ENCODE results near the gene TBC1D16. TPM values are rescaled to one million over a fixed set of nuclear protein-coding genes. Genes with fewer than 3 reads are reported as not detected.

TBC1D16 gene
- total RNA-seq, 1 experiment from 2014 or later, result 55.4 TPM

DNA sequence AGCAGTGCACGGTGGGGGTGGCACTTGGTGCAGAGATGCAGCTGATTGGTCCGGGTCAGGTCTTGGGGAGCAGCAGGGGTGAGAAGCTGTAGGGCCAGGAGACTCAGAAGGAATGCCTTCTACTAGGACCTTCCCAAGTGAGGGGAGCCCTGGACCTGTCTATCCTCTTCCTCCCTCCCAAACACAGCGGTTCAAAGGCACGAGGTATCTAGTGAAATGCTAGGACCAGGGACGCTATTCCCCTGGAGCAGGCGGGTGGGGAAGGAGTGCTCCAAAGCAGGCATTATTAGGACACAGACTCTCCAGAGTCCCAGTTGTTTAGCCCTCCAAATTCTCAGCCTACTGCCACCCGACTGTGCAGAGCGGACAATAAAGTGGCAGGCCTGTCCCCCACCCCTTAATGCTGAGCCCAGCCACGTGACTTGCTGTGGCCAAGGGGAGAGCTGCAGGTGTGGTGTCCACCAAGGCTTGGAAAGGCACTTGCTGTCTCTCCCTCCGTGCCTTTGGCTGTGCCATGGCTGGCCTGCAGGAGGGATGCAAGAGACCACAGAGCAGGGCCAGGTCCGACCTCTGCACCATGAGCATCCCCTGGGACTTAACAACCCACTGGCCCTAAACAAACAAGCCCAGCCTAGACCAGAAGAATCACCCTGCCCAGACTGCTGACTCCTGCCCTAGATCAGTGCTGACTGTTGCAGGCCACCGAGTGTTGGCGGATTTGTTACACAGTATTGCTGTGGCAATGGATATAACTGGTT lies 97.2 kb downstream of the TBC1D16 start:
- Histone ChIP-seq H3K4me1 (0 out of 2 replicates have a peak, but pooled peaks cover 4% of the 10 kb centered on the region), H3K4me3 (ENCODE audit: low read depth, low read length) (no peak overlapping the region), H3K27me3 (replicated peaks; ENCODE audit: control insufficient read depth, insufficient read depth, low read length) (no peaks in the 10 kb centered on the region), H3K36me3 (ENCODE audit: control insufficient read depth, insufficient read depth, low read length) (no peaks in the 10 kb centered on the region), H3K9me3 (no peaks in the 10 kb centered on the region)
- Mint-ChIP-seq H3K36me3 (ENCODE audit: insufficient read depth, unreplicated experiment) (peaks cover 12% of the 10 kb centered on the region), H3K27ac (ENCODE audit: unreplicated experiment) (no peak overlapping the region), H3K4me3 (ENCODE audit: unreplicated experiment) (no peak overlapping the region), H3K27me3 (ENCODE audit: insufficient read depth, unreplicated experiment) (no peaks in the 10 kb centered on the region), H3K9me3 (ENCODE audit: unreplicated experiment) (no peaks in the 10 kb centered on the region), H3K4me1 (ENCODE audit: low read depth, unreplicated experiment) (peaks cover 10% of the 10 kb centered on the region)
- ChIA-PET POLR2A (no interaction called here), CTCF (interaction anchor here (0.5 kb wide), 1 partner anchor 99 kb away, joined by 3 read pairs; the partner anchor contains the start of gene CBX4)
- DNase-seq, result no peak
- BruUV-seq (replicated peaks), result no TSS peak
- no peak for TF ChIP-seq CTCF (IDR thresholded peaks at IDR 0.05; ENCODE audit: insufficient read depth in 1 of 2, low read depth in 1 of 2, low read length in 1 of 2, severe bottlenecking in 1 of 2, unreplicated experiment in 1 of 2)
- intact Hi-C loops (cut with micrococcal nuclease; ENCODE audit: unreplicated experiment), result no loop called here

GRCh38 chr17:79937391-79938335 lies 98.0 kb downstream of the TBC1D16 start:
- no peaks in the 10 kb centered on the region for H3K27me3 ChIP-seq (replicated peaks; ENCODE audit: control insufficient read depth, insufficient read depth, low read length)
- no peak for TF ChIP-seq CTCF (IDR thresholded peaks at IDR 0.05; ENCODE audit: insufficient read depth in 1 of 2, low read depth in 1 of 2, low read length in 1 of 2, severe bottlenecking in 1 of 2, unreplicated experiment in 1 of 2)
- DNase-seq, result no peak
- H3K4me1 ChIP-seq, result peaks cover 10% of the 10 kb centered on the region
- BruUV-seq (replicated peaks), result TSS peak; percentile 3
- no peaks in the 10 kb centered on the region for H3K9me3 ChIP-seq
- H3K36me3 ChIP-seq (ENCODE audit: control insufficient read depth, insufficient read depth, low read length), result no peaks in the 10 kb centered on the region
- Mint-ChIP-seq H3K4me1 (ENCODE audit: low read depth, unreplicated experiment) (peaks cover 18% of the 10 kb centered on the region), H3K27me3 (ENCODE audit: insufficient read depth, unreplicated experiment) (no peaks in the 10 kb centered on the region), H3K36me3 (ENCODE audit: insufficient read depth, unreplicated experiment) (peaks cover 18% of the 10 kb centered on the region), H3K9me3 (ENCODE audit: unreplicated experiment) (no peaks in the 10 kb centered on the region), H3K27ac (ENCODE audit: unreplicated experiment) (no peak overlapping the region), H3K4me3 (ENCODE audit: unreplicated experiment) (no peak overlapping the region)
- no peak overlapping the region for H3K4me3 ChIP-seq (ENCODE audit: low read depth, low read length)
- intact Hi-C loops (cut with micrococcal nuclease; ENCODE audit: unreplicated experiment), result no loop called here
- ChIA-PET POLR2A (no interaction called here), CTCF (interaction anchor here (0.5 kb wide), 1 partner anchor 99 kb away, joined by 3 read pairs; the partner anchor contains the start of gene CBX4)

- H3K4me3 ChIP-seq (ENCODE audit: low read depth, low read length), result no peak overlapping the region
- intact Hi-C loops (cut with micrococcal nuclease; ENCODE audit: unreplicated experiment), result no loop called here
- no peaks in the 10 kb centered on the region for H3K27me3 Mint-ChIP-seq (ENCODE audit: insufficient read depth, unreplicated experiment)
- no peak overlapping the region for H3K4me3 Mint-ChIP-seq (ENCODE audit: unreplicated experiment)
- BruUV-seq (replicated peaks), result no TSS peak
- no peak for DNase-seq
- no peaks in the 10 kb centered on the region for H3K9me3 Mint-ChIP-seq (ENCODE audit: unreplicated experiment)
- H3K4me1 ChIP-seq, result peaks cover 18% of the 10 kb centered on the region
- no peaks in the 10 kb centered on the region for H3K36me3 ChIP-seq (ENCODE audit: control insufficient read depth, insufficient read depth, low read length)
- H3K4me1 Mint-ChIP-seq (ENCODE audit: low read depth, unreplicated experiment), result peaks cover 27% of the 10 kb centered on the region
- H3K36me3 Mint-ChIP-seq (ENCODE audit: insufficient read depth, unreplicated experiment), result peaks cover 24% of the 10 kb centered on the region
- H3K27me3 ChIP-seq (replicated peaks; ENCODE audit: control insufficient read depth, insufficient read depth, low read length), result no peaks in the 10 kb centered on the region
- no peak for TF ChIP-seq CTCF (IDR thresholded peaks at IDR 0.05; ENCODE audit: insufficient read depth in 1 of 2, low read depth in 1 of 2, low read length in 1 of 2, severe bottlenecking in 1 of 2, unreplicated experiment in 1 of 2)
- ChIA-PET POLR2A (no interaction called here), CTCF (interaction anchor here (1.1 kb wide), 1 partner anchor 10 kb away, joined by 3 read pairs; no protein-coding TSS in a partner anchor)
- H3K9me3 ChIP-seq, result no peaks in the 10 kb centered on the region
- H3K27ac Mint-ChIP-seq (ENCODE audit: unreplicated experiment), result no peak overlapping the region
Measured at GRCh38 chr17:79936641-79937381, 98.9 kb downstream of the TBC1D16 start.
